HG03469 (cell line): ENCODE measurements around the gene HBZ.
"Not testable (repeated sequence)": the region's sequence is repeated elsewhere in the genome, so short reads cannot be mapped to it uniquely, and the experiment has no call there.

Source experiments
- ATAC-seq: cut with Tn5 transposase; IDR thresholded peaks from one replicate; pipeline ENCODE4 v1.9.1; 2021; ENCODE audit warnings: mild to moderate bottlenecking, moderate library complexity, moderate number of reproducible peaks; ENCODE audit not compliant: unreplicated experiment

The HBZ gene

DNA sequence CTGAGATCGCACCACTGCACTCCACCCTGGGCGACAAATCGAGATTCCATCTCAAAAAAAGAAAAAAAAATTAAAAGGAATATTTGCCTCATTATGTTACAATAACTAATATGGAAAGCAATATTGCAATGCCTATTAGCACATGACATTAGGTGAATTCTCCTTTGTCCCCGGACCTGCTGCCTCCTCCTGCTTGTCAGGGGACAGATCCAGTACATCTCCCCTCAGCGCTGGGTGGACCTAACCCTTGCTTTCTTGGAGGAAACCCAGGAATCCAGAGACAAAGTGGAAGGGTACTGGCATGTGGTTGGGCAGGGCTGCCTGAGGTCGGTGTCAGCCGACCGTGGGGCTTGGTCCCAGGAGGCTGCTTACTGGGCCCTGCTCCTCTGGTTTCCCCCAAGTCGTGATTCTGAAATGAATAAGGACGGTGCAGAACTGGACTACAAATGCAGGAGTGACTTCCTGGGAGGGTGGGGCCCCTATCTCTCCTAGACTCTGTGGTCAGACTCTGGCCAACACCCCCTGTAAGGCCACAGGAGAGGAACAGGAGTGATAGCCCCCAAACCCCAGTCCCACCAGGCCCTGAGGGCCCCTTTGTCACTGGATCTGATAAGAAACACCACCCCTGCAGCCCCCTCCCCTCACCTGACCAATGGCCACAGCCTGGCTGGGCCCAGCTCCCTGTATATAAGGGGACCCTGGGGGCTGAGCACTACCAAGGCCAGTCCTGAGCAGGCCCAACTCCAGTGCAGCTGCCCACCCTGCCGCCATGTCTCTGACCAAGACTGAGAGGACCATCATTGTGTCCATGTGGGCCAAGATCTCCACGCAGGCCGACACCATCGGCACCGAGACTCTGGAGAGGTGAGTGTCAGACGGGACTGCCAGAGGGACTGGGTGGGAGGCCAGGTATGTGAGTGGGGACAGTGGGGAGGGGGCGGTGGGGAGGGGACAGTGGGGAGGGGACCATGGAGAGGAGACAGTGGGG, at the start of gene HBZ:
HBZ (plus strand) TSS at position 504 of the 988 bp plus-strand sequence; CDS start at position 770, 266 bp downstream.
- ATAC-seq, result no peak

DNA sequence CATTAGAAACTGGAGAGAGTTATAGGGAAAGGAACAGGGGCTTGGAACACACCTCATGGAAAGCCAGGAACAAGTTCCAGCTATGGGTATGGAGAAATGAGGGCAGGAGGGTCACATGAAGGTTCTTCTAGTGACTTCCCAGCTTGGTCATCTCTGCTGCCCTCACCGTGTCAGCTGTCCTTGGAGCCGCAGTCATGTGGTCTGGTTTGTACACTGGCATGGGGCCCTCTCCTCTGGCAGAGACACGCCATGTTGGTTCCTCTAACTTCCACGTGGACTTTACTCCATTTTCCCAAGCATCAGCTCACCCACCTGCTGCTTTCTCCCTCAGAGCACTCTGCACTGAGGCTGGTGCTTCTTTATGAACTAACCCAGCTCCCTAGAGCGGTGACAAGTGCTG, 48.1 kb upstream of the HBZ start:
- no peak for ATAC-seq

DNA sequence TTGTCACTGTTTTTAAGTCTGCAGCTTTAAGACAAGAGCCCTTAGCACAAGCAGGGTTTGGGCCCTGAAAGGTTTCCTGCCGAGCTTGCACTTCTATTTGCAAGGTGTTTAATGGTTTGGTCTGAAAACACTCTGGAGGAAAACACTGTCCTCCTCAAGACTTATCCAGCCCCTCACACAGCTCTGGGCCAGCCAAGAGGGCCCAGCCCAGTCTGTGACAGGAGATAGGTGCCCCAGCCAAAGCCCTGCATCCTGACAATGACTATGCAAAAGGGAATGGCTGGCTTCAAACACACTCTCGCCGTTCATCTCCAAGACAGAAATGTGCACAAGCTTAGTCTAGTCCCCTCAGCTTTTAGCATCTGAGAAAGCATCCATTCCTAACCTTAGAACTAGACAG, 47.5 kb upstream of the HBZ start:
- no peak for ATAC-seq

DNA sequence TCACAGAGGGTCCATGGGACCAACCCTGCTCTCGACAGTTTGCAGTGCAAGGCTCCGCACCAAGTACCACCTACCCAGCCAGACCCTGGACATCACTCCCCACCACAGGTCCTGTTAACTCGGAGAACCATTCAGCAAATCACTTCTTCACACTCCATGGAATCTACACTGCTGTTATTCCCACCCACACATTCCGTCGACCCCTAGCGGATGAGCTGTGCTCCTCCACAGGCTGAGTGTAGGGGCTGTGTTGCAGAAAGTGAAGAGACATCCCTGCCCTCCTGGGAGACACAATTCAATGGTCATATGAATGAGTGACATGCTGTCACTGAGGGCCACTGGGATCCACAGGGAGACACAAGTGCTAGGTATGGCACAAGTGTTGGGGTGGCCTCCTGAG, 46.9 kb upstream of the HBZ start:
- ATAC-seq, result no peak

DNA sequence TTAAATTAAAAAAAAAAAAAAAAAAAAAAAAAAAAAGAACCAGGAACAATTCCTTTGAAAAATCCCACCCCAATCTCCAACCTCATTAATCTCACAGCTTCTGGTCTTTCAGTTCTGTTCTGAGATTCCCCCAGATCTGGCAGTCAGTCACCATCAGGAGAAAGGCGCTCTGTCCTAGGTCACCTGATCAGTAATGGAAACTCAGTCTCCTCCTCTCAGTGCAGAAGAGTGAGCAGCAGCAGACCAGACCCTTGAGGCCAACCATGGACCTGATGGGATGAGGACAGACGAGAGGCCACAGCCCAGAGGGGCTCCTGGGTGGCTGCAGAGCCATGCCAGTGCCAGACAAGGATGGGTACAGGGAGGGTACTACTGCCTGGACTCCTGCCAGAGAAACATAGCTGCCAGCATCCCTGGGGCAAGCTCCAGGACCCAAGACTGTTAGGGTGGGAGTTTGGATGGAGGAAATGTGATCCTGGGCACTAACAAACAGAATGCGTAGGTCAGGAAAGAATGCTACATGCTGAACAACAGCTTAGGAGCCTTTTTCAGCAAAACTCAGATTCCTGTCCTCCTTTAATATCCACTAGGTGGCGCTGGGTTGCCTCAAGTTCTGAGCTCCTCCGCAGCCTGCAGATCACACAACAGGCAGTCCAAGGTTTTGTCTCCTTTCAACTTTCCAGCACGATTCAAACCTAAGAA, 45.7 kb upstream of the HBZ start:
- no peak for ATAC-seq

DNA sequence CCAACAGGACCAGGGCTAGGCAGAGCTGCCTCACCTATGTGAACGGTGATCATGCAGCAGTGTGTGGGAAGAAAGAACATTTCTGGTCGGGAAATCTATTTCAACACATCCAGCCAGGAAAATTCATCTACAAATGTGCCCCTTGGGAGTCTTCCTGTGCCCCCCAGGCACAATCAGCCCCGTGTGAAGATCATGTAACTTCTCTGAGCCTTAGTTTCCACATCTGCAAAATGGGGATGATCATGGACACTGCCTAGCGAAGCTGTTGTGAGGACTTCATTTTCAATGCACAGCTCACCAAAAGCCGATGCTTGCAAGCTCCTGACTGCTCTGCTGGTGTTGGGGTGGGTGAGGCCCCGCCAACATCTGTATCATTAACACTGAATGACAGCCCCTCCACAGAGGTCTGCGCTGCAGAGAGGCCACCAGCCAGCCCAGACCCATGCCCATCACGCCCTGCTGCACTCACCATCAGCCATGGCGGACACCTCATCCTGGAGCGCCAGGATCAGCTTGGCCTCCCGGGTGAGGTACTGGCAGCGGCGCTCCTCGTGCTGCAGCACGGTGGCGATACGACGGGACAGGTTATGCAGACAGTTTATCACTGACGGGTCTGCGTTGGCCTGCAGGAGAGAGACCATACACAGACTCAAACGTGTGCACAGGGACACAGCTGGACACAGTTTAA, 40.1 kb upstream of the HBZ start:
- no peak for ATAC-seq

DNA sequence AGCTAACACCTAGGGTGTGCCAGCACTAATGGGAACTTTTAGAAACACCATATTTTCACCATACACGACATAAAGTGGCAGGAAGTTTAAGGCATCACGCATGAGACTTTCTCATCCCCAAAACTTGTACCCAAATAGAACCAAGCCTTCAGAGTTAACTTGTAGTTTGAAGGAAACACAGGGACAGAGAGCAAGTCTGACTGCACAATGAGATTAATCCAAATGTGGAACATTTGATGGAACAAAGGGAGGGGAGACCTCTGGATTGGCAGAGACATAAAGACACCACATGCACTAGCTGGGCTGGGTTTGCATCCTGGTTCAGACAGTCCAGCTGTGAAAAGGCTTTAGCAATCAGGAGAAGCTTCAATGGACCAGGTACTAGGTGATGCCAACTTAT, 38.1 kb upstream of the HBZ start:
- ATAC-seq, result no peak

DNA sequence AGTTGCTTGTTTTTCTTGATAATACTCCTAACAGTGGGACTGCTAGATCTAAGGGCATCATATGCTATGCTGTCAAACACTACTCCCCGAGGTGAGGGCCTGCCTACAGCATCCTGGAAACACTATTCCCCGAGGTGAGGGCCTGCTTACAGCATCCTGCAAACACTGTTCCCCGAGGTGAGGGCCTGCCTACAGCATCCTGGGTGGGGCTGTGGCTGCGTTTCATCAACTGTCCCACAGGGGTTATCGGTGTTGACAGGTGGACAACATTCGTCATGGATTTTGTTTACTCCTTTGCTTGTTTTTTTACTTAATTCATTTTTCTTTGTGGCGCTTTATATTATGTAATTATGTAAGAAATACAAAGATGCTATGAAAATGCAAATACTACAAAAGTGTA, 36.4 kb upstream of the HBZ start:
- no peak for ATAC-seq

DNA sequence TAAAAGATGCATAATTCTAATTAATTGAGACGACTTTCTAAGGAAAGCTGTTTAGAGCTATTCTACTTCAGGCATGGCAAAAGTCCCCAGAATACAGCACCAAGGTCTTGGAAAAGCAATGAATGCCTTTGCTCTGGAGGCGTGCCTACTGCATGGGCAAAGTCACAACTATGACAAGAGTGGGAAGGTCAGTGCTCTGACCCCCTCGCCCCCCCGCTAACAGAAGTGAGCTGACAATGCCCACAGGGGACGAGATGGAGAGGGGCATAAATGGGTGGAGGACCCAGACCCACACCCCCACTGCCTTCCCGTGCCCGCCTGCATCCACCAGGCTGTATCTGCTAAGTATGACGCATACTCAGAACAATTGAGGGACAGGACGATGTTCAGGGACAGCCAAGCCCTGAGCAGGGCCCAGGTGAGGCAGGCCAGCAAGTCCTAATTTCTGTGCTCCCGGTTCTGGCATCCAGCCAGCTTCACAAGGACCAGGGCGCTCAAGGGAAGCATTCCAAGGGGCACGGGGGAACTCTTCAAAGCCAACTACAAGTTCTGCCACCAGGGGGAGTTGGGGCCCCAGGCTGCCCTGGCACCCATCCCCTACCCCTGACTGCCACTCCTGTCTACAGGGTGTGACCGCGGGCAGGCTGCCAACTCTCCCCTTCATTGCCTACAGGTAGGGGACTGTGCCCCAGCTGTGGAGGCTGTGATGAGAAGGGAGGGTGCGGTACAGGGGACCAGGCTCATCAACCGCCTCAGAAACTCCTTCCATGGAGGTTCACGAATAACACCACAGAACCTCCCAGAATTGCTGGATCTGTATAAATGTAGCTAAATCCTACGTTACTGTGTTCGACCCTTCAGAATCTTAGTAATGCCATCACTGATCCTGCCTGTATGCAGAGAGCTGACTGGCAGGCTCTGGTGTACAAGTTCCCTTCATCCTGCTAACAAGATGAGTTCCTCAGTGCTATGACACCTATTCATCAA, 34.8 kb upstream of the HBZ start:
- ATAC-seq, result no peak

DNA sequence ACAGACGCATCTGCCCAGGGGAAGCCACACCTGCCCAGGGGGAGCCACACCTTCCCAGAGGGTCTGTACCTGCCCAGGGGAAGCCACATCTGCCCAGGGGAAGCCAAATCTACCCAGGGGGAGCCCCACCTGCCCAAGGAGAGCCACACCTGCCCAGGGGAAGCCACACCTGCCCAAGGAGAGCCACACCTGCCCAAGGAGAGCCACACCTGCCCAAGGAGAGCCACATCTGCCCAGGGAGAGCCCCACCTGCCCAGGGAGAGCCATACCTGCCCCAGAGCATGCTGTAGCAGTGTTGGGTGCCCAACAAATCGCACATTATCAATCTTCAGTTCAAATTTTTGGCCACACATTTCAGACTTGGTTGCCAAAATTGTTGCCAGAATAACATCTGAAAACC, 33.6 kb upstream of the HBZ start:
- ATAC-seq, result no peak

DNA sequence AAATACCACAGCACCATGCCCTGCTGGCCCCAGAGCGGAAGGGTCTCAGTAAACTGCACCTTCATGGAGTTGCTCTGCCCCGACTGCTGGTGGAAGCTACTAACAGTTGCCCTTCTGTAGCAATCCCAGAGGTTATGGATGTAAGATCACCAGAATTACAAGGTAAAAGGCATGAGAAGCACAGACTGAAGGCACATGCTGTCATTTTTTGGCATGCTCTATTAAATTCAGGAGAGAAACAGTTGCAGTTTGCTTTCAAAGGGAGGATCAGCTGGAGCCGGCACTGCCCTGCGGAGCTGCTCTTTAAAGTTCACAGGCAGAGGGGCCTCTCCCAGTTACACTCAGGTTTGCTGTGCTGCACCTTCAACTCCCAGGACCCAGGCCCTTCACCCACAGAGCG, 33.1 kb upstream of the HBZ start:
- ATAC-seq, result no peak

DNA sequence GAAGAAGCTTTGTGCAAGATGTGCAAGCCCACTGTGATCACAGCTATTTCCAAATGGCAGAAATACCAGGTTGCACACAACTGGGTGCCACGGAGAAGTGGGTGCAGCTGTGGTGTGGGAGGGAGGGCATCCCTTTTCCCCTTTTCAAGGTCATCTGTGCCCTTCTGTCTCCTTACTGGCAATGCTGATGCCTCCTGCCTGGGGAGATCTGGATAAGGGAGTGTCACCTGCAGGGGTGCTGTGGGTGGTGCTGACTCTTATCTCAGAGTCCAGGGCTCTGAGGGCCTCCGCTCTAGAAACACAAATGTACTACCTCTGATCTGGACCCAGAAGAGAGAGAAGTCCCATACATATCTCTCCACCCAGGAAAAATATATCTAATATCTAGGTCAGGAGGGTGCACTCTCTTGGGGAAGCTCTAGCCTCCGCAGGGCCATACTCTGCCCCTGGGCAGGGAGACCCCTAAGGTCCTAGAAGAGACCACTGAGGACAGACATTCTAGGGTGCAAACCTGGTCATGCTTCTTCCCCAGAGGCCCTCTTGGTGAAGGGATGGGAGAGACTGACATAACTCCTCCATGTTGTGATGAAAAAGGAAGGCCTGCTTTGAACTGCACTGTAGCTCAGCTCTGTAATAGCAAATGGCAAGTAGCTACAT, 32.5 kb upstream of the HBZ start:
- ATAC-seq, result no peak

DNA sequence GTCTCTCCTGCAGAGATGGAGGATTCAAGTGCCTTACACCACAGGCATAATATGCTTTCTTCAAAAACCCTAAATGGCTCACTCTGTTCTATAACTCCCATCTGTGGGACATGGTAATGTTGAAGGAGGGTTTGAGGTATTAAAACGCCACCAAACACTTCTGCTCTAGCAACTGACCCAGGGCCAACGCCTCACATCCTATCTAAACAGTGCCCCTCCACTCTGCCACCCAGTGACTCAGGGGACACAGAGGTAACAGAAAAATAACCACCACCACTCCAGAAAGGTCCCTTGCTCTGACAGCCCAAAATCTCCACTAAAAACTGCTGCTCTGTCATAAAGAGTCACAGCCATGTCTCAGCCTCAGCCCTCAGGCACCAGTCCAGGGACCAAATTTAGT, 31.7 kb upstream of the HBZ start:
- ATAC-seq, result no peak

DNA sequence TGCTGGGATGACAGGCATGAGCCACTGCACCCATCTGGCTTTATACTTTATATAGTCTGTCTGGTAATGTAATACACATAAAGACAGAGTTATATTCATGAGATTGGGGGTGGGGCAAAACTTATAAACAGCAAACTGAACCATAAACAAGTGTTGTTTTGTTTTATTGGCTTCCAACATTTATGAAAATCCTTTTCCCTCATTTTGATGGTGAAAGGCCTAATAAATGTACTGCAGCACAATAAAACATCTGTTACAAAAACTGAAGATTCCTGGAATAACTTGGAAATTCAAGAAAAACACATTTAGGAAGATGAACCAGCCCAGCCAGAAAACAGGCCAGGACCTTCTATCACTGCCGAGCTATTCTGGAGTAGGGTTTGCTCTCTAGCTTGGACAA, 30.1 kb upstream of the HBZ start:
- ATAC-seq, result no peak

DNA sequence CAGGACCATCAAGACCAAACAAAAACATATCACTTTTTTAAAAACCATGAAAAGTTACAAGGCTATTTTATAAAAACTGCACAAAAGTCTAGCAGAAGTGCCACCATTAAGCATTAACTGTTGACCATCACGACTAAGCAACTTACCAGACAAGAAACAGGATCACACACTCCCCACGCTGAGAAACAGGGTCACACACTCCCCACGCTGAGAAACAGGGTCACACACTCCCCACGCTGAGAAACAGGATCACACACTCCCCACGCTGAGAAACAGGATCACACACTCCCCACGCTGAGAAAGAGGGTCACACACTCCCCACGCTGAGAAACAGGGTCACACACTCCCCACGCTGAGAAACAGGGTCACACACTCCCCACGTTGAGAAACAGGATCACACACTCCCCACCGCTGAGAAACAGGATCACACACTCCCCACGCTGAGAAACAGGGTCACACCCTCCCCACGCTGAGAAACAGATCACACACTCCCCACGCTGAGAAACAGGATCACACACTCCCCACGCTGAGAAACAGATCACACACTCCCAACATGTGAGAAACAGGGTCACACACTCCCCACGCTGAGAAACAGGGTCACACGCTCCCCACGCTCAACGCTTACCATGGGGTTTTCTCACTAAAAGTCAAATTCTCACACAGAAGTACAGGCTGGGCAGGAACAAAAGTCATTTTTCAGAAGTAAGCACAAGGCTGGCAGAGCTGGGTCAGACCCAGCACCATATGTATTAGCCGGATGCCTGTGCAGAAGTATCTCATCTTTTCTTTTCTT, 28.7 kb upstream of the HBZ start:
- ATAC-seq, result not testable (repeated sequence)

DNA sequence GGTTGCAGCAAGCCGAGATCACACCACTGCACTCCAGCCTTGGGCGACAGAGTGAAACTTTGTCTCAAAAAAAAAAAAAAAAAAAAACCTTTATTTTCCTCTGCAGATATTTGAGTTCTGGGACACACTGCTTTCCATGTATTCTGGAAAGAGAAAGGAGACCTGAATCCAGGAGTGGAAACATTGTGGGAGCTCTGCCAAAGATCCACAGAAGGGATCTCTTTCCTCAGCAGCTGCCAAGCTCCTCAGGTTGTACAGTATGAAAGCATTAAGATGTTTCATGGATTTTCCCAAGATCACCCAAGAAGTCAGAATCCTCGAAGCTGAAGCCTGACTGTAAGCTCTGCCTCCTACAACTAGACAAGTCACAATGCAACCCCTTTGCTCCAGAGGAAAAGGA, 27.4 kb upstream of the HBZ start:
- no peak for ATAC-seq

DNA sequence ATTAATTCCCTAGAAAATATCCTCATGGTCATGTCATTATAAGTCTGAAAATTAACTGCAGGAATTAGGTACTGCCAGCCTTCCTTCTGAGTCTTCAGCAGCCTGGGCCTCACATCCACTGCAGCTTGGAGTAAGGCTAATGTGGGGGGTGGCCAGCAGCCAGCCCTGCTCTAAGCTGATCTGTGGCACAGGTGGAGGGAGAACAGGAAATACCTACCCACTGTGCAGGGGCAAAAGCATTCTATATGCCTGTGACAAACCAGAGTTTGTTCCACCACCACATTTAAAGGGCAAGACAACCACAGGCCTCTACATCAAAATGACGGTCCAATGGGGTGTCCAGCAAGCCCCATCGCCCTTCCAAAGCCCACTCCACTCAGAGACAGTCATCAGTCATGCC, 23.4 kb upstream of the HBZ start:
- ATAC-seq, result no peak

DNA sequence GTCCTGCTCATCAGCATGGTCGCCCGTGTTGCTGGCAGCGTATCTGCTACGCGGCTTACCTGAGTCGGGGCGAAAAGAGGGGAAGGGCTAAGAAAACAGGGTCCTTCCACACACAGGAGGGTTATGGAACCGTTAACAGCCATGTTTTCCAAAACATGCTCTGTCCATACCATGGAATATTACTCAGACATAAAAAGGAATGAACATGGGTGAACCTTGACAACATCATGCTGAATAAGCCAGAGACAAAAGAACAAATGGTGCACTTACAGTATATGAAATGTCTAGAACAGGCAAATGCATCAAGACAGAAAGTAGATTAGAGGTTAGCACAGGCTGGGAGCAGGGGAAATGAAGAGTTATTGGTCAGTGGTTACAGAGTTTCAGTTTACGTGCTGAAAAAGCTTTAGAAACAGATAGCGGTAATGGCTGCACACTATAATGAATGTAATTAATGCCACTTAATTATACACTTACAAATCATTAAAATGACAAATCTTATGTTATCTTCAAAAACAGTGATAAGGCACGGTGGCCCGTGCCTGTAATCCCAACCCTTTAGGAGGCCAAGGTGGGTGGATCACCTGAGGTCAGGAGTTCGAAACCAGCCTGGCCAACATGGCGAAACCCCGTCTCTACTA, 21.8 kb upstream of the HBZ start:
- no peak for ATAC-seq

DNA sequence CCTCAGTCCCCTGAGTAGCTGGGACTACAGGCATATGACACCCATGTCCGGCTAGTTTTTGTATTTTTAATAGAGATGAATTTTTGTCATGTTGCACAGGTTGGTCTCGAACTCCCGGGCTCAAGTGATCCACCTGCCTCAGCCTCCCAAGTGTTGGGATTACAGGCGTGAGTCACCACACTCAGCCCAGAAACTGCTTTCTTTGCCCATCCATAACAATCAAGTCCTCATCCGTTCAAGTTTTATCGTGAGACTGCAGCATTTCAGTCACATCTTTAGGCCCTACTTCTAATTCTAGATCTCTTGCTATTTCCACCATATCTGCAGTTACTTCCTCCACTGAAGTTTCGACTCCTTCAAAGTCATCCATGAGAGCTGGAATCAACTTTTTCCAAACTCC, 20.3 kb upstream of the HBZ start:
- no peak for ATAC-seq
